Measurements from ENCODE around the gene CMSS1.

Gene CMSS1

DNA sequence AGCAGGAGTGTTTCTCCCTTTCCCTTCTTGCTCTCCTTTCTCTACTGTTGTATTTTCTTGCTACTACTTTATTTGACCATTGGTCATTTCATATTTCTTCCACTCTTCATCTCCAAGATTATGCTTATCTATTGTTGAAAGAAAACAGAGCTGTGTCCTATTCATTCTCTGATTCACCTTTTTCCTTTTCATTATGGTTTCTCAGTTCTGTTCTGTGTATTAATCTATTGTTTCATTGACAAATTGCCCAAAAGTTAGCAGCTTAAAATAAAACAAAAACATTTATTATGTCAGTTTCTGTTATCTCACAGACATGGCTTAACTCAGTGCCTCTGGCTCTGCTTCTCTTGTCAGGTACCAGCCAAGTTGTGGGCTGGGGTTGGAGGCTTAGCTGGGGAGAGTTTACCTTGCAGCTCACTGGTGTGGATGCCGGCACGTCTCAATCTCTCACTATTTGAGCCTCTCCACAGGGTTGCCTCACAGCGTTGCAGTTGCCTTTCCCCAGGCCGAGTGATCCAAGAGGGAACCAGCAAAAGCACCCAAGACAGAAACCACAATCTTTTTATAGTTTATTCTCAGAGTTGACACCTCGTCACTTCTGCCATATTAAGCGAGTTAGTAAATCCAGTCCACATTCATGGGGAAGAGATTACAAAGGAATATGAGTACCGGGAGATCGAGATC is 333.5 kb downstream of the CMSS1 start:
- Histone ChIP-seq H3K4me3 (ENCODE audit: low read depth, low read length) (no peak overlapping the region), H4K12ac (ENCODE audit: low read depth, low read length) (no peak overlapping the region), H2BK5ac (ENCODE audit: low read depth, low read length, poor library complexity) (no peak overlapping the region), H3K9ac (ENCODE audit: low read length) (no peak overlapping the region), H3K36me3 (ENCODE audit: control insufficient read depth in 1 of 2, insufficient read depth in 2 of 2, low read length in 2 of 2) (no peaks in the 10 kb centered on the region), H3K4me1 (ENCODE audit: control insufficient read depth in 1 of 2, insufficient read depth in 2 of 2, low read length in 2 of 2) (no peaks in the 10 kb centered on the region), H2BK12ac (ENCODE audit: low read length) (no peak overlapping the region), H3K4ac (ENCODE audit: low read depth, low read length) (no peak overlapping the region), H4K91ac (ENCODE audit: low read depth, low read length) (no peak overlapping the region), H2BK120ac (ENCODE audit: insufficient read depth, low read length, poor library complexity) (no peak overlapping the region), H3K79me2 (ENCODE audit: control insufficient read depth, insufficient read depth, low read length, poor library complexity) (no peaks in the 10 kb centered on the region), H3K27me3 (ENCODE audit: insufficient read depth, low read length) (no peaks in the 10 kb centered on the region), H3K79me1 (ENCODE audit: low read length) (no peaks in the 10 kb centered on the region), H3K18ac (ENCODE audit: low read length) (no peak overlapping the region), H4K8ac (ENCODE audit: low read depth, low read length) (no peak overlapping the region), H3K14ac (ENCODE audit: low read length) (no peak overlapping the region), H3K4me2 (ENCODE audit: low read length) (no peak overlapping the region), H2AFZ (ENCODE audit: insufficient read depth, low read length, poor library complexity) (no peak overlapping the region), H3K27ac (ENCODE audit: low read depth, low read length) (no peak overlapping the region), H3K23ac (ENCODE audit: low read length) (peak overlapping the region; percentile 37), H2AK5ac (ENCODE audit: low read length) (no peak overlapping the region), H3K9me3 (ENCODE audit: insufficient read depth, low read depth, low read length) (no peaks in the 10 kb centered on the region)
- DNase-seq = no peak
- no CpG with 5 or more reads among the region's 8 CpGs for WGBS (ENCODE audit: extremely low coverage, insufficient coverage, insufficient read length)

- Histone ChIP-seq H3K4ac (ENCODE audit: low read depth, low read length) (no peak overlapping the region), H3K4me3 (ENCODE audit: low read depth, low read length) (no peak overlapping the region), H3K27me3 (ENCODE audit: insufficient read depth, low read length) (no peaks in the 10 kb centered on the region), H3K79me1 (ENCODE audit: low read length) (no peaks in the 10 kb centered on the region), H3K27ac (ENCODE audit: low read depth, low read length) (no peak overlapping the region), H3K23ac (ENCODE audit: low read length) (no peak overlapping the region), H3K4me2 (ENCODE audit: low read length) (no peak overlapping the region), H2BK5ac (ENCODE audit: low read depth, low read length, poor library complexity) (no peak overlapping the region), H3K36me3 (ENCODE audit: control insufficient read depth in 1 of 2, insufficient read depth in 2 of 2, low read length in 2 of 2) (no peaks in the 10 kb centered on the region), H2AK5ac (ENCODE audit: low read length) (no peak overlapping the region), H3K79me2 (ENCODE audit: control insufficient read depth, insufficient read depth, low read length, poor library complexity) (no peaks in the 10 kb centered on the region), H3K9me3 (ENCODE audit: insufficient read depth, low read depth, low read length) (no peaks in the 10 kb centered on the region), H4K12ac (ENCODE audit: low read depth, low read length) (no peak overlapping the region), H3K18ac (ENCODE audit: low read length) (no peak overlapping the region), H3K9ac (ENCODE audit: low read length) (no peak overlapping the region), H4K91ac (ENCODE audit: low read depth, low read length) (no peak overlapping the region), H3K4me1 (ENCODE audit: control insufficient read depth in 1 of 2, insufficient read depth in 2 of 2, low read length in 2 of 2) (no peaks in the 10 kb centered on the region), H4K8ac (ENCODE audit: low read depth, low read length) (no peak overlapping the region), H2BK120ac (ENCODE audit: insufficient read depth, low read length, poor library complexity) (no peak overlapping the region), H2BK12ac (ENCODE audit: low read length) (no peak overlapping the region), H2AFZ (ENCODE audit: insufficient read depth, low read length, poor library complexity) (no peak overlapping the region), H3K14ac (ENCODE audit: low read length) (no peak overlapping the region)
- WGBS (ENCODE audit: extremely low coverage, insufficient coverage, insufficient read length) = no CpG with 5 or more reads among the region's 1 CpG
- DNase-seq = no peak
These were observed 336.5 kb downstream of the CMSS1 start for GRCh38 chr3:100154171-100154570.

DNA sequence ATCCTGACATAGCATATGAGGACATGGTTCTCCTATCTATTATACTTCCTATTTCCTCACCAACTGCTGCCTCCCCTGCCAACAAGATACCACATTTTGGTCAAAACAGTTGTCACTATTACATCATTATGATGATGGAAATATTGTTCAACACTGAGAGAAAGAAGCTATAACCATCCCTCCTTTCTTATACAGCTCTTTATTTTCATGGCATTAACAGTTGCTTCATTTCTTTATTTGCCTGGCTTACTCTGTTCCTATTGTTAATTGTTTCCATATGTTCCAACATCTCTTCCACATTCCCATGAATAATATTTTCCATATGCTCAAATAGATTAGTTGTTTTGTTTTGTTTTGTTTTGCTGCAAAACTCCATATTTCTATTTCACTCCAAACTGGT is 337.5 kb downstream of the CMSS1 start:
- H2BK120ac ChIP-seq (ENCODE audit: insufficient read depth, low read length, poor library complexity) = no peak overlapping the region

DNA sequence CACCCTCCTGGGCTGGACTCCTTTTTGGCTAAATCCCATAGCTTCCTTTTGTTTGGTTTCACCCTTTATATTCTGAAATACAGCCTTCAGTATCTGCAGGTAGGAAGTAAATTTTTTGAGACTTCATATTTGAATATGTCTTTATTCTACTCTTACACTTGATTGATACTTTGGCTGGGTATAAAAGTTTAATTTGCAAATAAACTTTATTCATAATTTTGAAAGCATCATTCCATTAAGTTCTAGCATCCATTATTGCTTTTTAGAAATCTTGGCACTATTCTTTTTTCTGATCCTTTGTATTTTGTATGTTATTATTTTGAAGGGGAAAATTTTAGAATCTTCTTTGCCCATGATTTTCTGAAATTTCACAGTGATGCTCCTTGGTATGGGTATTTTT is 337.9 kb downstream of the CMSS1 start:
- H3K18ac ChIP-seq (ENCODE audit: low read length) = no peak overlapping the region
- H3K4me1 ChIP-seq (ENCODE audit: control insufficient read depth in 1 of 2, insufficient read depth in 2 of 2, low read length in 2 of 2) = no peaks in the 10 kb centered on the region
- no peak overlapping the region for H3K27ac ChIP-seq (ENCODE audit: low read depth, low read length)
- H2BK5ac ChIP-seq (ENCODE audit: low read depth, low read length, poor library complexity) = no peak overlapping the region
- H3K9me3 ChIP-seq (ENCODE audit: insufficient read depth, low read depth, low read length) = no peaks in the 10 kb centered on the region
- H3K36me3 ChIP-seq (ENCODE audit: control insufficient read depth in 1 of 2, insufficient read depth in 2 of 2, low read length in 2 of 2) = no peaks in the 10 kb centered on the region
- H3K4ac ChIP-seq (ENCODE audit: low read depth, low read length) = no peak overlapping the region
- no peak overlapping the region for H2AK5ac ChIP-seq (ENCODE audit: low read length)
- no peak overlapping the region for H3K9ac ChIP-seq (ENCODE audit: low read length)
- H3K79me1 ChIP-seq (ENCODE audit: low read length) = no peaks in the 10 kb centered on the region
- H3K14ac ChIP-seq (ENCODE audit: low read length) = no peak overlapping the region
- no peak overlapping the region for H3K4me2 ChIP-seq (ENCODE audit: low read length)
- H4K12ac ChIP-seq (ENCODE audit: low read depth, low read length) = no peak overlapping the region
- H4K91ac ChIP-seq (ENCODE audit: low read depth, low read length) = no peak overlapping the region
- H2BK12ac ChIP-seq (ENCODE audit: low read length) = no peak overlapping the region
- H4K8ac ChIP-seq (ENCODE audit: low read depth, low read length) = no peak overlapping the region
- DNase-seq = no peak
- no peaks in the 10 kb centered on the region for H3K79me2 ChIP-seq (ENCODE audit: control insufficient read depth, insufficient read depth, low read length, poor library complexity)
- no peaks in the 10 kb centered on the region for H3K27me3 ChIP-seq (ENCODE audit: insufficient read depth, low read length)
- H2BK120ac ChIP-seq (ENCODE audit: insufficient read depth, low read length, poor library complexity) = no peak overlapping the region
- H3K4me3 ChIP-seq (ENCODE audit: low read depth, low read length) = no peak overlapping the region
- H3K23ac ChIP-seq (ENCODE audit: low read length) = no peak overlapping the region
- H2AFZ ChIP-seq (ENCODE audit: insufficient read depth, low read length, poor library complexity) = no peak overlapping the region

More for the DNA sequence above, 337.5 kb downstream of the CMSS1 start:
- Histone ChIP-seq H3K79me2 (ENCODE audit: control insufficient read depth, insufficient read depth, low read length, poor library complexity) (no peaks in the 10 kb centered on the region), H3K18ac (ENCODE audit: low read length) (no peak overlapping the region), H3K9me3 (ENCODE audit: insufficient read depth, low read depth, low read length) (no peaks in the 10 kb centered on the region), H2AFZ (ENCODE audit: insufficient read depth, low read length, poor library complexity) (no peak overlapping the region), H2BK5ac (ENCODE audit: low read depth, low read length, poor library complexity) (no peak overlapping the region), H4K12ac (ENCODE audit: low read depth, low read length) (no peak overlapping the region), H4K8ac (ENCODE audit: low read depth, low read length) (no peak overlapping the region), H4K91ac (ENCODE audit: low read depth, low read length) (no peak overlapping the region), H3K23ac (ENCODE audit: low read length) (no peak overlapping the region), H3K79me1 (ENCODE audit: low read length) (no peaks in the 10 kb centered on the region), H3K27me3 (ENCODE audit: insufficient read depth, low read length) (no peaks in the 10 kb centered on the region), H3K4me3 (ENCODE audit: low read depth, low read length) (no peak overlapping the region), H2BK12ac (ENCODE audit: low read length) (no peak overlapping the region), H3K4me2 (ENCODE audit: low read length) (no peak overlapping the region), H3K9ac (ENCODE audit: low read length) (no peak overlapping the region), H3K14ac (ENCODE audit: low read length) (no peak overlapping the region), H3K36me3 (ENCODE audit: control insufficient read depth in 1 of 2, insufficient read depth in 2 of 2, low read length in 2 of 2) (no peaks in the 10 kb centered on the region), H3K4me1 (ENCODE audit: control insufficient read depth in 1 of 2, insufficient read depth in 2 of 2, low read length in 2 of 2) (no peaks in the 10 kb centered on the region), H2AK5ac (ENCODE audit: low read length) (no peak overlapping the region), H3K27ac (ENCODE audit: low read depth, low read length) (no peak overlapping the region), H3K4ac (ENCODE audit: low read depth, low read length) (no peak overlapping the region)
- DNase-seq = no peak
